Mesothelial cell of epicardium (in vitro differentiated cells): Measurements from ENCODE around the gene USH2A. TPM values are rescaled to one million over a fixed set of nuclear protein-coding genes. Genes with fewer than 3 reads are reported as not detected.

Experiments
- DNase-seq, 2 experiments: peaks; one replicate each; pipeline ENCODE4 v3.0.0; 2021; ENCODE audit warnings: low spot score in 2 of 2; ENCODE audit not compliant: unreplicated experiment in 2 of 2
- H3K27ac Mint-ChIP-seq: 2 replicates; pipeline ENCODE4 v1.8.0; 2021; ENCODE audit warnings: mixed read lengths
- H3K27me3 Mint-ChIP-seq: 2 replicates; pipeline ENCODE4 v1.8.0; 2021; ENCODE audit warnings: low read depth, mixed read lengths
- H3K36me3 Mint-ChIP-seq: 2 replicates; pipeline ENCODE4 v1.8.0; 2021; ENCODE audit warnings: mixed read lengths
- H3K4me1 Mint-ChIP-seq: 2 replicates; pipeline ENCODE4 v1.8.0; 2021; ENCODE audit warnings: mixed read lengths
- H3K4me3 Mint-ChIP-seq: 2 replicates; pipeline ENCODE4 v1.8.0; 2021; ENCODE audit warnings: mild to moderate bottlenecking, moderate library complexity, mixed read lengths
- H3K9me3 Mint-ChIP-seq: 2 replicates; pipeline ENCODE4 v1.8.0; 2021; ENCODE audit warnings: mixed read lengths
- CTCF ChIP-seq: fragments of 200-600 bp; sonication (generic); IDR thresholded peaks from one replicate; pipeline ENCODE4 v1.5.0; 2021; ENCODE audit warnings: antibody characterized with exemption; ENCODE audit not compliant: unreplicated experiment
- total RNA-seq: library from RNA; stranded (reverse); gene quantifications from 3 replicates; pipeline ENCODE4 v1.2.1, GENCODE V29; 2021

USH2A gene
- total RNA-seq, 1 donor from 2014 or later: 0.02 TPM

DNA sequence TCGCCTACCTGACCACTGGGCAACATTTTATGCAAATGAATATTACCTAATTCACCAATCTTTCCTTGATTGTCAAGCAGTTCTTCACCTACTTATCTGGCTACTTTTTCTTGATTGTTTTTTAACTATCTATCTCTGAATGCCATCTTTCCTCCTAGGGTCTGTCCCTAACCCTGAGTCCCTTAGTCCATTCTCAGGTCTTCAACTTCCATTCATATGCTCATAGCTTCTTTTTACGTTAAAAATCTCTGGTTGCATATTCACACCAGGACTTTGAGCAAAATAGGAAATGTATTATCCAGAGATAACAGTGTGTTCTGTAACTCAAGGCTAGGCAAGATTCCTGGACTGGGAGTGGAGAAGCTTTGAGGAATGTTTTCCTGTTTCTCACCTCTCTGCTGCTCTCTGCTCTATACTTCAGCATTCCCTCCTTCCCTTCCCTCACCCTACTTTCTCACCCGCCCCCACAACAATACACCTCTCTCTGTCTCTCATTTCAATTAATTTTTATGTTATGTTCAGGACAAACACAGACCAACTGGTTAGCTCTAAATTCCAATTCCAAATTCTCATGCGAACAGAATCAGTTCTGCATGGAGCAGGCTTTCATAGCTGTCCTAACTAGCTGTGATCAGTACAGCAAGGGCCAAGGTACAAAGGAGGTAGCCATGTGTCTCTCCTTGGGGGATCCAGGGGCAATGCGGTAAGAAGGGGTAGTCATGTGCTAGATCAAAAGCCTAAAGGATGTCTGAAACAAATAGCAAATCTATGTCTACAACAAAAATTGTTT is 278.4 kb downstream of the USH2A start:
- Mint-ChIP-seq H3K27me3 (peaks cover 15% of the 10 kb centered on the region), H3K36me3 (no peaks in the 10 kb centered on the region), H3K4me3 (no peak overlapping the region), H3K27ac (no peak overlapping the region), H3K4me1 (peaks cover 15% of the 10 kb centered on the region), H3K9me3 (no peaks in the 10 kb centered on the region)
- no peak for DNase-seq
- no peak for TF ChIP-seq CTCF

DNA sequence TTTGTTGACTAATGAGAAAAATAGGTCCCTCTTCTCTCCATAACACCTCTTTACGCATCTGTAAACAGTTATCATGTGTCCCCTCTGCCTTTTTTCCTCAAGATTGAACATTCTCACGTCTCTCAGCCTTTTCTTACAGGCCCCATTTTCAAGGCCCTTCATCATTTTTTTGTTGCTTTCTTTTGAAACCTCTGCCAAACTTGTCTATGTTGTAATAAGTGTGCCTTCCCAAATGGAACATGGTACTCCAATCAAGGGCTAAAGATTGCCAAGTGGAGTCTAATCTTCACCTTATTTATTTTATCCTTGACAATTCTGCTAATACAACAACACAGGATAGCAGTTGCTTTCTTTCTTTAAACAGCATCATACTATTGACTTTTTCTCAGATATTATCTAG is 280.3 kb downstream of the USH2A start:
- Mint-ChIP-seq H3K9me3 (no peaks in the 10 kb centered on the region), H3K27ac (no peak overlapping the region), H3K4me1 (peaks cover 15% of the 10 kb centered on the region), H3K4me3 (no peak overlapping the region), H3K27me3 (peaks cover 15% of the 10 kb centered on the region), H3K36me3 (no peaks in the 10 kb centered on the region)
- no peak for TF ChIP-seq CTCF
- no peak for DNase-seq

DNA sequence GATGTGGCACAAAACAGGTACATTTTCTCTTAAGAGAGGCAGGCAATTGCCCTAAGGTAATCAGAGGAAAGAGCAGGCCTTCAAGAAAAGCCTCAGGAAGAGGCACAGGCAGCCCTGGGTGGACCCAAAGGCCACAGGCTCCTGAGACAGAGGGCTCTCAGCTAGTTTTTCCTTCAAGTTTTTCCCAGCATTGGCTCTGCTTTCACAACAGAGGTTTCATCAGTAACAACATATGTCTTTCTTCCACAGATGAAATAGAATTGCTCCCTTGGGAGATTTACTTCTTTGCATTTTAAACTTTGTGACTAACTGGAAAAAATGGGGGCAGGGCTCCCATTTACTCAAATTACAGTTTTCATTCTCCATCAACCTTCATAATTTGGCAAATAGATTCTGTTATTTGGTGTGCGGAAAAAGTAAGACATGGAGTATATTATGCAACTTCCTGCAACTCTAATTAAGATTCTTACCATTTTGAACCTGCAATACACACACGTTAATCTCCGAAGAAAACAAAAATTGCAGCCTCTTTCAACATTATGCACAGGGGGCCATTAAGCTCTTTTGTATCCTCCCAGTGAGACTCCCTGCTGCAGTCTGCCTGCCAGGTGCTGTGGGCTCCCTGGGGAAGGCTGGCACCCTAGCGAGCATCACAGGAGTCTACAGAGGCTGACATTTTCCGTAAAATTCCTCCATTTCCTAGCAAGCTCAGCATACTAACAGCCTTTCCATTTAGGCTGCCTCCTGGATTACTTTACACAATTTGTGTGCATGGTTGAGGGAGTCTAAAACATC is 282.3 kb downstream of the USH2A start:
- TF ChIP-seq CTCF: no peak
- no peaks in the 10 kb centered on the region for H3K36me3 Mint-ChIP-seq
- H3K4me1 Mint-ChIP-seq: peaks cover 15% of the 10 kb centered on the region
- no peak for DNase-seq
- H3K4me3 Mint-ChIP-seq: no peak overlapping the region
- H3K9me3 Mint-ChIP-seq: no peaks in the 10 kb centered on the region
- H3K27me3 Mint-ChIP-seq: peaks cover 6% of the 10 kb centered on the region
- H3K27ac Mint-ChIP-seq: no peak overlapping the region

DNA sequence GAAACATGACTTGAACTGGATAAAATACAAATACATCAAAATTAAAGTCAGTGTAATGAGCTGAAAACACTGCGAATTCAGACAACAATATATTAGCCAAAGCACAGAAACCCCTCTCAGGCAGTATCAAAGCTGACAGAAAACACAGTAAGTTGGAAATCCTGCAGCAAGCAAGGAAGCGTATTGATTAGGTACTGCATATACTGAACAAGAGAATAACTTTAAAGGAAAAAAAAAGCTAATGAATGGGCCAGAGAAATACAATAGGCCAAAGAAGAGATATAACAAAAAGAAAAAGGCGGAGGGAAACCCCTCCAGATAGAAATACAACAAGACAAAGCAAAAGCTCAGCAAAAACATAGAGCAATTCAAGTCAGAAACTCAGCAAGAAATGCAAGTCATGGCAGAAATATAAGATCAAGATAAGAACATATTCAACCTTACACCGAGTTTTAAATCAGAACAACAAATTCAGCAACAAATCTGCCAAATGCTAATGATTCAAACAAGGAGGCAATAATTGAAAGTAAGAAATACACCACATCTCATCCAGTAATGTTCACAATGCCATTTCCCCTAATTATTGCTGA is 299.0 kb downstream of the USH2A start:
- Mint-ChIP-seq H3K4me1 (no peaks in the 10 kb centered on the region), H3K36me3 (no peaks in the 10 kb centered on the region), H3K4me3 (no peak overlapping the region), H3K27ac (no peak overlapping the region), H3K9me3 (peaks cover 10% of the 10 kb centered on the region), H3K27me3 (no peaks in the 10 kb centered on the region)
- no peak for TF ChIP-seq CTCF
- DNase-seq: no peak

GRCh38 chr1:216123446-216124191 is 299.6 kb downstream of the USH2A start:
- Mint-ChIP-seq H3K27me3 (peaks cover under 1% of the 10 kb centered on the region), H3K9me3 (peaks cover 10% of the 10 kb centered on the region), H3K4me1 (no peaks in the 10 kb centered on the region), H3K27ac (no peak overlapping the region), H3K36me3 (no peaks in the 10 kb centered on the region), H3K4me3 (no peak overlapping the region)
- TF ChIP-seq CTCF: no peak
- no peak for DNase-seq
